ENCODE results near the gene EIF4E2. TPM values are rescaled to one million over a fixed set of nuclear protein-coding genes. Genes with fewer than 3 reads are reported as not detected.
A peak's percentile ranks its signal among the peaks of the same experiment; 100 is the strongest.

Gene EIF4E2
- 100 to 1,000 TPM; 106 to 118 (median 112) TPM for polyA plus RNA-seq (ENCODE audit: insufficient read length in 3 of 3)

- DNase-seq (ENCODE audit: low read depth in 3 of 3, low spot score in 2 of 3), result peak; percentile 84 to 89 (median 87)
Measured at GRCh38 chr2:232550354-232551249, at the start of gene EIF4E2, which contains the start of gene TIGD1. EIF4E2 (plus strand) TSS chr2:232550689; CDS start chr2:232550725, 36 bp downstream. TIGD1 (minus strand) TSS chr2:232550557; CDS start chr2:232549882, 675 bp downstream.

- no peak for DNase-seq (ENCODE audit: low read depth in 3 of 3, low spot score in 2 of 3)
Measured at GRCh38 chr2:232501331-232501771, 49.1 kb upstream of the EIF4E2 start.

GRCh38 chr2:232501794-232502390, 48.6 kb upstream of the EIF4E2 start:
- DNase-seq (ENCODE audit: low read depth in 3 of 3, low spot score in 2 of 3), result no peak

DNA sequence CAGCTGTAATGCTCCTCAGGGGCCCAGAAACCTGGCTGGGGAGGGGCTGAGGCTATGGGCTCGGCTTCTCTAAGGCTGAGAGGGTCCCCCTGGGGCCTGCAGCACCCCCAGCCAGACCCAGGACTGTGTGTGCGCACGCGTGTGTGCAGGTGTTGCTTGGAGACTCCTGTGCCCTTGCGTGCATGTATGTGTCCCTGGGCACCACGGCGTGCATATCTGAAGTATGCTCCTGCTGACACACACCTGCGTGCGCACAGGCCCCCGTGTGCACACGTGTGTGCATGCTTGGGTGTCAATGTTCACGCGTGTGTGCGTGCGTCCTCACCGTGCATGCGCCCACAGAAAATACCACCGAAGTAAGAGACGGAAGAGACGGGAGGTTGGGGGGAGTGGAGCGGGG, 48.0 kb upstream of the EIF4E2 start:
- no peak for DNase-seq (ENCODE audit: low read depth in 3 of 3, low spot score in 2 of 3)

- no peak for DNase-seq (ENCODE audit: low read depth in 3 of 3, low spot score in 2 of 3)
Measured at GRCh38 chr2:232502911-232503808, 47.3 kb upstream of the EIF4E2 start.

- no peak for DNase-seq (ENCODE audit: low read depth in 3 of 3, low spot score in 2 of 3)
Measured at GRCh38 chr2:232503809-232504323, 46.6 kb upstream of the EIF4E2 start.

DNA sequence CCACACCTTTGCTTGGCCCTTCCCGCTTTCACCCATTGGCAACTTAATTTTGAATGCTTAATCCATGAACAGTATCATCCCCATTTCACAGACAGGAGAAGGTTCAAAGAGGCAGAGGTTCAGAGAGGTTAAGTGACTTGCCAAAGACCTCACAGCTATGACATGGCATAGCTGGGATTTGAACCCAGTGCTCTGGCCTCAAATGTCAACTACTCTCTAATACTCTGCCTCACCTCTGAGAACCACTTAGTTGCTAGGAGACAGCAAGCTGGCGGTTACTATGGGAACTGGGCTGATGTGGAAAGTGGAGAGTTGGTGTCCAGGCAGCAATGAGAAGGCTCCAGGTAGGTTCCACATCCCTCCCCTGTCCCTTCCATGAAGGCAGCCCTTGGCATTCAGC, 46.1 kb upstream of the EIF4E2 start:
- DNase-seq (ENCODE audit: low read depth in 3 of 3, low spot score in 2 of 3), result no peak

GRCh38 chr2:232505856-232506255, 44.6 kb upstream of the EIF4E2 start:
- DNase-seq (ENCODE audit: low read depth in 3 of 3, low spot score in 2 of 3), result no peak

DNA sequence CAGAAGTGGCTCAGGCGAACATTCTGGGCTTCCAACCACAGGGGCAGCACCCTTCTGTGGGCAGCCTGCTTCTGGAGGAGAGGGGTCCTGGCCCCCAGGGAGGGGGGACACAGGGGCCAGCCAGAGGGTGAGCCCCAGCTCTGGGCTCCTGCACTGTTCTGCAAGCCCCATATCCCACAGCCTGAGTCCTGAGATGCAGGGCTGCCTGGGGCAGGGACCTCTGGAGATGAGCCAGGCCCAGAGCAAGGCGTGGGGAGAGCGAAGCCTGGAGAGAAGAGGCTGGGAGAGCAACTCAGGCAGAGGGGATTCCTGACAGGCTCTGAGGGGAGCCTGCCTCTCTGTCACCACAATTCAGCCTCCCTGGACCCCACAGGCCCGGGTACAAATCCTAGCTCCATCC, 43.8 kb upstream of the EIF4E2 start:
- no peak for DNase-seq (ENCODE audit: low read depth in 3 of 3, low spot score in 2 of 3)

DNA sequence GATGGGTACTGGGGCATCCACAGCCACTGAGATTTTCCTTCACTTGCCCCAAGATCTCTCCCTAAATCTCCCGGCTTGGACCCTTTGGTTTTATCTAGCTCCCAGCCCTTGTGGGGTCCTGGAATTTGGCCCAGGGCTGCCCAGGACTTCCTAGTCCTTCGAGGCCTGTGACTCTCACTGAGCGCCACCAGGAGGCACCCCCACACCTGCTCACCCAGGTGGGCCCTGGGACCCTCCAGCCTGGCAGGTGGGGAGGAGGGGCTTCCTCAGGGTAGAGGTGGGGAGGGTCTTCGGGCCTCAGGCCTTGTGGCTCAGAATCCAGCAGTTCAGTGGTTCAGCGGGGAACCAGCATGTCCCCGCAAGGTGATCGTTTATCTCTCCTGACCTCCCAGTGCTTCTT, 42.2 kb upstream of the EIF4E2 start:
- DNase-seq (ENCODE audit: low read depth in 3 of 3, low spot score in 2 of 3), result no peak

GRCh38 chr2:232511336-232511890, 39.1 kb upstream of the EIF4E2 start:
- DNase-seq (ENCODE audit: low read depth in 3 of 3, low spot score in 2 of 3), result no peak

- DNase-seq (ENCODE audit: low read depth in 3 of 3, low spot score in 2 of 3), result no peak
Measured at GRCh38 chr2:232512602-232513001, 37.9 kb upstream of the EIF4E2 start.

GRCh38 chr2:232513353-232513752, 37.1 kb upstream of the EIF4E2 start:
- no peak for DNase-seq (ENCODE audit: low read depth in 3 of 3, low spot score in 2 of 3)

- DNase-seq (ENCODE audit: low read depth in 3 of 3, low spot score in 2 of 3), result no peak
Measured at GRCh38 chr2:232515639-232516038, 34.9 kb upstream of the EIF4E2 start.

DNA sequence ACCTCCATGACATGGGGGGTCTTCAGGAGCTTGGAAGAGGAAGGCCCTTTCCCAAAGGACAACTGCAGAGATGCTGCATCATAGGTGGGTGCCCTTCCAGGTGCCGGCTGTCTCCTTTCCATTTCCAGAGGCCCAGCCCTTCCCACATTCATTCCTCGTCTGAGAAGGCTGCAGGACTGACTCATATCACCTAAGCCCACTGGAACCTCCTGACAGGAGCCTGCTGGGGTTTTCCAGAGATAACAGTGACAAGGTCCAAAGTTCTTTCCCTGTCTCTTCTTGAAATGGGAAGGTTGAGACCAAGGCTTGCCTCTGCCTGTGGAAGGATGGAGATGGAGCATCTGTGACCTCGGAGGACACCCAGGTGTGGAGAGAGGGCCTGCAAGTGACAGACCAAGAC, 33.9 kb upstream of the EIF4E2 start:
- DNase-seq (ENCODE audit: low read depth in 3 of 3, low spot score in 2 of 3), result no peak

DNA sequence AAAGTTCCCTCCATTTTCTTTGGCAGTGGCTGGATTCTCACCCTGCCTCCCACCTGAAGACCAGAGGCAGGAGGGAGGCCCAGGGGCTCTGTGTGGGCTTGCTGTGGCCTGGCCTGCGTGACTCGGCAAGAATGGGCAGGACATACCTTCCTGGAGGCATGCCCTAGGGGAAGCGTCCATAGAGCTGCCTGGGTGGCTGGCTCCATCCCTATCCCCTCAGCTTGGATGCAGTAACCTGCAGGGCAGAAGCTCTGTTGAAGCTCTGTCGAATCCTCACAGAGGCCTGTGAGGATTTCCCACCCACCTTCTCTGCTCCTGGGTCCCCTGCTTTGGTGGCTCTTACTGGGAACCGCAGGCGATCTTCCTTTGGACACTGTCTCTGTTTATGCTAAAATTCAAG, 31.6 kb upstream of the EIF4E2 start:
- DNase-seq (ENCODE audit: low read depth in 3 of 3, low spot score in 2 of 3), result no peak

DNA sequence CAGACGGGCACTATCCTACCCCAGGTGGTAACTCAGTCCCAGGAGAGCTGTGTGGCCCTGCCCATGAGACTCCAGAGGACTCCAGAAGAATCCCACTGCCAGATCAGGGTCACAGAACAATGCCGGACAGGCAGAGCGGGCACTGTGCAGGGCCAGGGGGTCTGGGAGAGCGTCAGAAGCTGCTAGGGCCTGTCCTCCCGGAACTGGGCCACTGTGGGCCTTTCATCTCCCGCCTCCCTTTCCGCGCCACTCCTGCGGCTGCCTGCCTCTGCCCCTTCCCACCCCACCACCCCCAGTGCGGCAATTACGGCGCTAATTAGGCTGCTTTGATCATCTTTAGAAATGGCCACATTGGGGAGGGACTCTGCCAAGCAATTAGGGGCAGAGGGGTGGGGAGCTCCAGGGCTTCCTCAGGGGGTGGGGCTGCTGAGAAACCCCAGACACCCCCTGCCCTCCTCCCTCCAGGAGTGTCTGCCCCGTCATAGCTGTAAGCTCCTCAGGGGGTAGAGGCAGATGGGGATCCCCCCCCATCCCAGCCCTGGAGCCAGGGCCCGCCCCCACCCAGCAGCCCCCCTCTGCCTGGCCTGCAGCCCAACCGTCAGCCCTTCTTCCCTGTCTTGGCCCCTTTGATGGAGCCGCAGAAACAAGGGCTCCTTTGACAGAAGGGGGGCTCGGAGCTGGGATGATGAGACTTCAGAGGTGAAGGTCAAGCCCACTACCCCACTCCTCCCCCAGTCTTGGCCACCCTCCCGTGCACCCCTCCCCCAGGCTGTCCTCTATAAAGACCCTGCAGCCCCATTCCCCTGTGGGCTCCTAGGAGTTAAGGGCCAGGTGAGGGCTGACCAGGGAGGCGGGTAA, 30.7 kb upstream of the EIF4E2 start, which contains the start of gene PRSS56:
Gene PRSS56, plus strand, starts transcription at position 808 of the 858 bp plus-strand sequence. CDS start 211 bp downstream, outside the sequence.
- no peak for DNase-seq (ENCODE audit: low read depth in 3 of 3, low spot score in 2 of 3)

GRCh38 chr2:232520489-232520888, 30.0 kb upstream of the EIF4E2 start:
- DNase-seq (ENCODE audit: low read depth in 3 of 3, low spot score in 2 of 3), result no peak

- no peak for DNase-seq (ENCODE audit: low read depth in 3 of 3, low spot score in 2 of 3)
Measured at GRCh38 chr2:232521098-232521497, 29.4 kb upstream of the EIF4E2 start.
